Uterus (tissue), 2 donors: ENCODE data around the gene PXT1.

Experiments used
- POLR2A ChIP-seq, 2 donors: fragments of 450-650 bp; IDR thresholded peaks; one replicate each; pipeline ENCODE4 v1.6.1; 2016; ENCODE audit warnings: antibody characterized with exemption in 2 of 2, mild to moderate bottlenecking in 1 of 2, moderate library complexity in 1 of 2
- TF ChIP-seq, protein P1 (sequence below), 4 experiments: fragments of 200-600 bp in 2 of 4; fragments of 450-650 bp in 2 of 4; sonication (generic) in 2 of 4; IDR thresholded peaks; one replicate each; pipeline ENCODE4 v1.5.1; 2016 to 2019; ENCODE audit warnings: antibody characterized with exemption in 4 of 4, mild to moderate bottlenecking in 2 of 4, moderate library complexity in 1 of 4

DNA sequence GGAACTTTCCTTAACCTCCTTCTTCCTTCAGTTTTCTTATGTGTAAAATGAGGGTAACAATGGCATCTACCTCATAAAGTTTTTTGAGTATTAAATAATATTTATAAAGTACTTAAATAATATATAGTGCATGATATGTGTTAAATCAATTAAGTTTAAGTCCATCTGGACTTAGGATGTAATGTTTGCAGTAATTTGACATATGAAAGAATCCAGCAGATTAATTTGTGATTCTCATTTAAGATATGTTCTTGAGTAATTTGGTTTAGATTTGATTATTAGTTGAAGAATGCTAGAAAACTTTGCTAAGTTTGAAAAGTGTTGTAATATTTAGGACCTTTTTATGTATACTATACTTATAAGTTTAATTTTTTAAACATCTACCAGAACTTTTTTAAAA lies 18.3 kb upstream of the PXT1 start:
- TF ChIP-seq POLR2A (IDR thresholded peaks at IDR 0.05), result no peak
- TF ChIP-seq, protein P1, sequence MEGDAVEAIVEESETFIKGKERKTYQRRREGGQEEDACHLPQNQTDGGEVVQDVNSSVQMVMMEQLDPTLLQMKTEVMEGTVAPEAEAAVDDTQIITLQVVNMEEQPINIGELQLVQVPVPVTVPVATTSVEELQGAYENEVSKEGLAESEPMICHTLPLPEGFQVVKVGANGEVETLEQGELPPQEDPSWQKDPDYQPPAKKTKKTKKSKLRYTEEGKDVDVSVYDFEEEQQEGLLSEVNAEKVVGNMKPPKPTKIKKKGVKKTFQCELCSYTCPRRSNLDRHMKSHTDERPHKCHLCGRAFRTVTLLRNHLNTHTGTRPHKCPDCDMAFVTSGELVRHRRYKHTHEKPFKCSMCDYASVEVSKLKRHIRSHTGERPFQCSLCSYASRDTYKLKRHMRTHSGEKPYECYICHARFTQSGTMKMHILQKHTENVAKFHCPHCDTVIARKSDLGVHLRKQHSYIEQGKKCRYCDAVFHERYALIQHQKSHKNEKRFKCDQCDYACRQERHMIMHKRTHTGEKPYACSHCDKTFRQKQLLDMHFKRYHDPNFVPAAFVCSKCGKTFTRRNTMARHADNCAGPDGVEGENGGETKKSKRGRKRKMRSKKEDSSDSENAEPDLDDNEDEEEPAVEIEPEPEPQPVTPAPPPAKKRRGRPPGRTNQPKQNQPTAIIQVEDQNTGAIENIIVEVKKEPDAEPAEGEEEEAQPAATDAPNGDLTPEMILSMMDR (IDR thresholded peaks at IDR 0.05), result no peak
